GM03348 (cell line): Measurements from ENCODE around the gene SPECC1L.

ENCODE experiments used
- DNase-seq: peaks from one replicate; pipeline ENCODE4 v3.0.0; 2012; ENCODE audit warnings: low spot score

Gene SPECC1L

DNA sequence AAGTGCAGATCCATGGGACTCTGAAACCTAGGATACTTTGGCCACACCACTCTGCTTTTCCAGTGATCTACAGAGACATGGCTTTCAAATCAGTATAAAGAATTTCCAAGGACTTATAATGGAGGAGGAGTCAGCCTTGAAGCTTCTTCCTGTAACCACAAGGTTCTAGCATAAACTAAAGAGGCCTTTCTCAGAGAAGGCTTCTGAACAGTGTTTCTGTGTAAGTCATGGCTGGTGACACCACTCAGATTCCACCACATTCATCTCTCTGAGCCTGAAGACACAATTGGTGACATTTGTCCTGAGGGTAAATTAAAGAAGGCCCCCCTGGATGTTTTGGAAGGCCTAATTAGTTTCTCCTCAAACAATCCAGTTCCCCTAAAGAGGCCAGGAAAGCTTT lies 127.8 kb downstream of the SPECC1L start:
- DNase-seq: no peak

DNA sequence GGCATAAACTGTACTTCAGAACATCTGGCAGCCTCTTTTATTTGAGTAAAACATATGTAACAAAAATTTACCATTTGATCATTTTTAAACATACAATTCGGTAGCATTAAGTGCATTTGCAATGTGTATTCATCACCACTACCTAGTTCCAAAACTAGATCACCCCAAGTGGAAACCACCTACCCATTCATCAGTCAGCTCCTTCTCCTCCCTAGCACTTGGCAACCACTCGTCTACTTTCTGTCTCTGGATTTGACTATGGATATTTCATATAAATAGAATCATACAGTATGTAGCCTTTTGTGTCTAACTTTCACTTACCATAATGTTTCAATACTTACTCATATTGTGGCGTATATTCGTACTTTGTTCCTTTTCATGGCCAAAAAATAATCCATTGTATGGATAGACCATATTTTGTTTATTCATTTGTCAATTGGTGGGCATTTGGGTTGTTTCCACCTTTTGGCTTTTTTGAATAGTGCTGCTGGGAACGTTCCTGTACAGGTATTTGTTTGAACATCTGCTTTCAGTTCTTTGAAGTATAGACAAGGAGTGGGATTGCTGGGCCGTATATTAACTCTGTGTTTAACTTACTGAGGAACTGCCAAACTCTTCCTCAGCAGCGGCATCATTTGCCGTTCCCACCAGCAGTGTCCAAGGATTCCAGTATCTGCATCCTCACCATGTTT lies 129.5 kb downstream of the SPECC1L start:
- no peak for DNase-seq

DNA sequence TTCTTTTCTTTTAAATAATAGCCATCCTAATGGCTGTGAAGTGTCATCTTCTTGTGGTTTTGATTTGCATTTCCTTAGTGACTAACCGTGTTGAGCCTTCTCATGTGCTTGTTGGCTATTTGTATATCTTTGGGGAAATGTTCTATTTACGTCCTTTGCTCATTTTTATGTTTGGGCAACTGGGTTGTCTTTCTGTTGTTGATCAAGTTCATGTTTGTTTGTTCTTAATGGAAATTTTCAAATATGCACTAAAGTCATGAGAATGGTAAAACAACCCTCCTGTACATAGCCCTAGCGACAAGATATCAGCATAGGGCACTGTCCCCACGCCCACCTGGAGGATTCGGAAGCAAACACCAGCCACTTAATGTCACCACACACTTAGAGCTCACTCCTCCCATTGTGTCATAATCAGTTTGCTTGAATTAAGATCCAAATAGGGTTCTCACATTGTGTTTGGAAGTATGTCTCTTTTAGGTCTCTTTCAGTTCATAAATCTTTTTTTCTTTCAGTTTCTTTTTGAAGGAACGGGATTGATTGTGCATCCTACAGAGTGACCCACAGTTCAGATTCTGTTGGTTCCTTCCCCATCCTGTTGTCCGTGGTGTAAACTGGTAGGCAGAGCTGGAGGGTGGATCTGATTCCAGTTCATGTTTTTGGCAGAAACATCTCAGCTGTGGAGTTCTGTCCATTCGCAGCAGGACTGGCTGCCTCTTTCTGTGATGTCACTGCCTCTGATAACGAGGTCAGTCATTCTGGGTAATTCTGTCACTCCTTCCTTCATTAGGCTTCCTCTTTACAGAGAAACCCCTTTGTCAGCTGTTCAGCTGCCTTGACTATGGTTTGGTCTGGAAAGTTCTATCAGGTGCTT lies 130.3 kb downstream of the SPECC1L start:
- DNase-seq: no peak

DNA sequence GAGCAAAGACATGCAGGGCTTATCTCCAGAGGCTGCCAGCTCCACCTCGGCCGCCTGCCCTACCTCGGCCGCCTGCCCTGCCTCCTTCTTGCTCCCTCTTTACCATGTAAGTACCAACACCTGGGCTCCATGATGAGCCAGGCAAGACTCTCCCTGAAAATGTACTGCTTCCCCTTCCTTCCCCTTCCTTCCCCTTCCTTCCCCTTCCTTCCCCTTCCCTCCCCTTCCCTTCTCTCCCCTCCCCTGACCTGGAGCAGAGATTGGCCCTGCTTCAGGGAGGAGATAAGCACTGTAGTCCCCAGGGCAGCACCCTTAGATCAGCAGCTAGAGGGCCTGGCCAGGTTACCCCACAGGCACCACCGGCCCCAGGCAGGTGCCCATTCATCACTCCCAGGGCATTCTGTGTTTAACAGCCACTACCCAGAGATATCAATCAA lies 131.3 kb downstream of the SPECC1L start:
- DNase-seq: no peak

DNA sequence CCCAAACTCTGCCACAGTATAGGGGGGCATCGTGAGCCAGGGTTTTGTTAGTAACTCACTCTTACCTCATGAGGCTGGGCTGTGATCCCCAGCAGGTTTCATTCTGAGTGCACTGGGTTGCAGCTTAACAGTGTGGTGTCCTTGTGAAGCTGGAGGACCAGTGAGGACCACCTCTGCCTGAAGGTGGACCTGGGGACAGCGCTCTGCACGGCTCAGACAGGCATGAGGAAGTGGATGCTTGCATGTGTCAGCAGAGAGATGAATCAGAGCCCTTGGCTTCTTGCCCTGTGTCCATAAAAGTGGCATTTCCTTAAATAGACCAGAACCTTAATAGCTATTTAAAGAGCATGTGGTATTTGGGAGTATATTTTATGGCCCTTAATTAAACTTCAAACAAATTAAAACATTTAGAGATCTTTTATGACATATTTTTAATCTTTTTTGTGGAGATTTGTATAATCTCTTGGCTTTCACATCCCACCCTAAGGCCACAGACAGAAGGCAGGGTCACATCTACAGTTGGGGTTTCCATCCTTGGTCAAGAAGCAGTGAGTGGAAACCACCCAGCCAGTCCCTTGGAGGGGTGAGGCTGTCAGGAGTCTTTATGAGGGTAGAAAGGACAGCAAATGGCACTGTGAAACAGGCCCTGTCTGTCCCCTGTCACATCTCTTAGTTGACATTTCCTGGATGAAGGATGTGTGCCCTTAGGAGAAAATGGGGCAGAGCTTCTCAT lies 132.0 kb downstream of the SPECC1L start:
- peak; percentile 87 for DNase-seq

DNA sequence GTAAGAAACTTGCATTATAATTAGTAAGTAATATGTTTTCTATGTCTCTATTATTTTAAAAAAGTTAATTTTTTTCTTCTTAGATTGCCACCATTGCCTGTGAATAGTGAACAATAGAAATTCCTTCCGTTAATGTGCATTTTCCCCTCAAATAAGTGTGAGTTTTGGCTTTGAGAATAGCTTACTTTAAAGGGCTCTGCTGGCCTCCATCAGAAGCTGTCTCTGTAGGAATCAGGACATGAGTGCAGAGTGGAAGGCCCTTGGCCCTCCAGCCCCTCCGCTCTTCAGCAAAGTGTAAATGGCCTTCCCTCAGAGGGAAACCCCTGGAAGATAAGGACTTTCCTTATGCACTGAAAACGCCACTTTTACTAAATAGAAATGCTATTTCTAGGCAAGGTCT lies 132.7 kb downstream of the SPECC1L start:
- DNase-seq: no peak

DNA sequence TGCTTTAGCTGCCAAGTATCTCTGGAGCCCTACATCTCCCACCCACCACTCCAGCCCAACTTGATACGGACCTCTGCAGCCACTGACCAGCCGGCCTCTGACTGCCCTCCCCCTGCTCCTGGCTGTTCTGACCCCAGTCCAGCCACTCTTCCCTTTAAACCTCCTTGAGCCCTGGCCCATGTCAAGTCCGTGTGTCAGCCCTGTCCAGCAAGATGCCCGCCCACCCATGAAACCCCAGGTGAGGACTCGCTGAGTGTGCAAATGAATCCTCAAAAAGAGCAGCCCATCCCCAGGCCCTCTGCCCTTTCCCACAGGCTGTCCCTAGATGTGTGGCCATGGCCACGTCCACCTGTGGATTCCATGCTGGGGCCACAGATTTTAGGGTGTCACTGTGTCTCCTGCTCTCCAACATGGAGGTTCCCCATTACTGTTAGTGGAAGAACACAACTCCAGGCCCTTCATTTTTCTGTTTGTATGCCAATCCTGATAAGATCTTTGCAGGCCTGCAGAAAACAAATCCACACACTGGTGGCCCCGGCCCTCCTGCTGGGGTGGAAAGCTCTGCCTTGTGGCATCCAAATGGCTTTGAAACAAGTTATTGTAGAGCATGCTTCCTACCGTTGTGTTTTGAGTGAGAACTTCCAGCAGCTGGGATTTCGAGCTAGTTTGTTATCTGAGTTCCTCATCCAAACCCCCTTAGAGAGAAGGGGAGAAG lies 134.1 kb downstream of the SPECC1L start:
- DNase-seq: no peak

DNA sequence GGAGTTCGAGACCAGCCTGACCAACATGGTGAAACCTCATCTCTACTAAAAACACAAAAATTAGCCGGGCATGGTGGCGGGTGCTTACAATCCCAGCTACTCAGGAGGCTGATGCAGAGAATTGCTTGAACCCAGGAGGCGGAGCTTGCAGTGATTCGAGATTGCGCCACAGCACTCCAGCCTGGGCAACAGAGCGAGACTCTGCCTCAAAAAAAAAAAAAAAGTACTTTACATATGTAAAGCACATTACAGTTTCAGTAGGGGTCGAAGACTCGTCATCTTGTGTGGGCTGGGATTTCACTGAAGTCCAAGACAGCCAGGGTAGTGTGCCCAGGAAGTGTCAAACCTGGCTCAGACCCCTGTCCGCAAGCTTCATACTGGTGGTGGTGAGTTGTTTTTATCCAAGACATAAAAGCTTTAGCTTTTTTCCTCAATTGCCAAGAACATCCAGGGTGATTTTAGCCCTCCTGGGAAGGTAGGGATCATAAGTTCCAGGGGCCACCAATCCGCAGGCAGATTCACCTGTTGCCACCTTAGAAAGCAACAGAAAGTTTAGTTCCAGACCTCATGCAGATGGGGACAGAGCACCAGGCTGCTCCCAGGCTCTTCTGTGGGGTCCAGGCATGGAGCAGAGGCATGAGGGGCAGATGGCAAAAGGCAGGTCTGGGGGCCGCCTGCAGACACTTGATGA lies 135.1 kb downstream of the SPECC1L start:
- DNase-seq: no peak

DNA sequence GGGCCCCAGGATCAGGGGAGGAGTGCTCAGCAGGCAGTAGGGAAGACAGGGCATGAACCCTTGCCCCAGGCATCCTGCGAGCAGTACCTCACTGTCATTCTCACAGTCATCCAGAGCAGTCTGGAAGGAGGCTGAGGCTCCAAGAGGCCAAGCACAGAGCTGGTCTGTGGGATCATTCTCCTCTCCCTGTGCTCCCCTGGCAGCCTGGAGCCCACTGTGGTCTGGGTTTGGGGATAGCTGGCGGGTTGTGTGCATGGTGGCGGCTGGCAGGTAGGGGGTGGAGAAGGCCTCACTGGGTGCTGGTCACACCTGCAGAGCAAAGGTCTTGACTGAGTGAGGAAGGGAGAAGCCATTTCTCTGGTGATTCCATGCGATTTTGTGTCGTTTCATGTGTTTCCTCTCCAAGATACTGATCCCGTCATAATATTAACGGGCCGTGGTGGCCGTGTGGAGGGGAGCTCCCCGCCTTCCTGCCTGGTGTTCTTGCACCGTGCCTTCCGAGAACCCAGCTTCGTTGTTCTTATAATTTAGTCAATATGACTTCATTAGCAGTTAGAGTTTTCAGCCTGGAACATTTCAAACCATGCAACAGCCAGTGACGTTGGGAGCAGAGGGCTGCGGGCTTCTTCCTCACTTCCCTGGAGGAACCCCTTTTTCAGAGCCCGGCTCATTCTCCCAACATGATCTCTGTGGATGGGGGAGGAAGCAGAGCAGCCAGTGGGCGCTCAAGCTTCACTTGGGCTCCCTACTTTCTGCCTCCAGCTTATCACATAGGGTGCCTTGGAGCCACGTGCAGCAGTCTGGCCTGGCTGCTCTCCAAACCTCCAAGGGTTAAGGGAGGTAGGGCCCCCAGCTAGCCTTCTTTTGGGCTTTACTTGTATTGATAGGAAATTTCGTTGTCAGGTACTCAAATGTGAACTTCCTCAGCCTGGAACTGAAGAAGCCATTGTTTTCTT lies 136.0 kb downstream of the SPECC1L start:
- DNase-seq: no peak

DNA sequence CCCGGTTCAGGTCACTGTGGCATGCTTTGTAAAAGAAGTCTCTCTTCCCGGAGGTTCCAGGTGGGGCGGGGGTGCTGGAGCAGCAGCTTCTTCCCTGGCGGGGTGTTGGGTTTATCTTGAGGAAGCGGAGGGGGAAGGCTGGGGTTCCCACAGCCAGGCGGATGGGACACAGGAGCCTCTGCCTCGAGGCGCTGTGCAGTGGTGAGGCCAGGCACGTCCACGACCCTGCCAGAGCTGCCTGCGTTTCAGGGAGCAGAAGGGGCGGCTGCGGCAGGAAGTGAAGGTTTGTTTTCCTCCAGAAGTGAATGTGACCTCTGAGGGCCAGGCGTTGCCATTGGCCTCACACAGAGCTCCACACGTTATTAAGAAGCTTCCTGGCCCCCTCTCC lies 136.6 kb downstream of the SPECC1L start:
- no peak for DNase-seq

DNA sequence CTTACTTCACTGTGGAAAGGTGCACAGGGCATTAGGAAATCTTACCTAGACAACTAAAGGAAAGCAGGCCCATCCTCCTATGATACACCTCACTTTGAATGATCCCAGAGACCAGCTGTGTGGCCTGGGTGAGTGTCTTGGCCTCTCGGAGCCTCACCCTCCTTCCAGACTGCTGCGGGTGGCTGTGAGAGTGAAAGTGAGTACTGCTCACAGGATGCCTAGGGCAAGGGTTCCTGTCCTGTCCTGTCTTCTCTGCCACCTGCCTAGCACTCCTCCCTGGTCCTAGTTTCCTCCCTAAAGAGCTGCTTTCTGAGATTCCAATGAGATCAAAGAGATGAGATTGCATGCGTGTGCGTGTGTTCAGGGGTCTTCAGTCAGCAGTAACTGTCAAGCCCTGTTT lies 137.3 kb downstream of the SPECC1L start:
- DNase-seq: no peak

DNA sequence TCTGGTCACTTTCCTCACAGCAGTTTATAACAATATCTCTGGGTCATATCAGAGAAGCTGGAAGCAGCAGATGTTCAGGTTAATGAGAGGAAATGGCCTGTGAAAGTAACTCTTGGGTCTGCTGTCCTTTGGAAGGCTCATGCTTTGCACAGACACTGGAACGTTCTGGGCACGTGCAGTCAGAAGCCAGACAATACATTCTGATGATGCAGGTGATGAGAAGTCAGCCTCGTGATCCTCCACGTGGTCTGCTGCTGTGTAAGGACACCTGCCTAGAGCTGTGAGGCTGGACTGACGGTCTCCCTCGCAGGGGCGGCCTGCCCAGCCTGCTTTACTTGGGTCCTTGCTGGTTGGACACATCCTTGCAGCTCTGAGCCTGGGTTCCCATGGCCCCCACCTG lies 138.0 kb downstream of the SPECC1L start:
- DNase-seq: no peak

DNA sequence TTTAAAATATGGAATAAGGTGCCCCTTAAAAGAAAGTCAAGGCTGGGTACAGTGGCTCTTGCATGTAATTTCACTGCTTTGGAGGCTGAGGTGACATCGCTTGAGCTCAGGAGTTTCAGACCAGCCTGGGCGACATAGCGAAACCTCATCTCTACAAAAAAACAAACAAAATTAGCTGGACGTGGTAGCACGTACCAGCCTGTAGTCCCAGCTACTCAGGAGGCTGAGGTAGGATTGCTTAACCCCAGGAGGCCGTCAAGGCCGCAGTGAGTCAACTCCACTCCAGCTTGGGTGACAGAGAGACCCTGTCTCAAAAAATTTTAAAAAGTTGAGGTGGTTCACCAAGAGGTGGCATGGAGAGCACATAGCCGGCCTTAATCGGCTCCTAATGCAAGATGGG lies 139.1 kb downstream of the SPECC1L start:
- no peak for DNase-seq

DNA sequence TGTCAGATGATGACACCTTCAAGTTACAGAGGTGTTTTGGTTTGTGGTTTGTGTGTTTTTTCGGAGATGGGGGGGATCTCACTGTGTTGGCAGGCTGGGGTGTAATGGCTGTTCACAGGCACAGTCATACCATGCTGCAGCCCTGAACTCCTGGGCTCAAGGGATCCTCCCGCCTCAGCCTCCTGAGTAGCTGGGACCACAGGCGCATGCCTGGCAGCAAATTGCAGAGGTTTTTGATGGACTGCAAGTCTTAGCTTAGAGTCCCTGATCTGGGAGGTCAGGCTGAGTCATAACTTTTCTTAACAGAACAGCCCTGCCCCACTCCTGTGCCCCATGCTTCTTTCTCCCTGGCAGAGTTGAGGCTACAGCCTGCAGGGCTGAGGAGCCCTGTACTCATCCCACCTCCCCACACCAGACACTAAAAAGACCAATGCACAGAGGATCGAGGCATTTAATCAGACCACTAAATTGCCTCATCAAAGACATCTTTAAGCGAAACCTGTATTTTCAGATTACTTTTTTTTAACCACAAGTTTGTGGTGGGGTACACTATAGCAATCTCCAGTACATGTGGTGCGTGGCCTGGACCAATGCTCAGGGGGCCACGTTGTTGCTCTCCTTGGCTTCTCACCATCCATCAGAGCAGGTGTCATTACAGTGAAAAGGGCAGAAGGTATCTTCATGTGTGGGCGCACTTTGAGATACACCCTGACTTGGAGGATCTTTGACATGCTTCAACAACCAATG lies 139.7 kb downstream of the SPECC1L start:
- no peak for DNase-seq

DNA sequence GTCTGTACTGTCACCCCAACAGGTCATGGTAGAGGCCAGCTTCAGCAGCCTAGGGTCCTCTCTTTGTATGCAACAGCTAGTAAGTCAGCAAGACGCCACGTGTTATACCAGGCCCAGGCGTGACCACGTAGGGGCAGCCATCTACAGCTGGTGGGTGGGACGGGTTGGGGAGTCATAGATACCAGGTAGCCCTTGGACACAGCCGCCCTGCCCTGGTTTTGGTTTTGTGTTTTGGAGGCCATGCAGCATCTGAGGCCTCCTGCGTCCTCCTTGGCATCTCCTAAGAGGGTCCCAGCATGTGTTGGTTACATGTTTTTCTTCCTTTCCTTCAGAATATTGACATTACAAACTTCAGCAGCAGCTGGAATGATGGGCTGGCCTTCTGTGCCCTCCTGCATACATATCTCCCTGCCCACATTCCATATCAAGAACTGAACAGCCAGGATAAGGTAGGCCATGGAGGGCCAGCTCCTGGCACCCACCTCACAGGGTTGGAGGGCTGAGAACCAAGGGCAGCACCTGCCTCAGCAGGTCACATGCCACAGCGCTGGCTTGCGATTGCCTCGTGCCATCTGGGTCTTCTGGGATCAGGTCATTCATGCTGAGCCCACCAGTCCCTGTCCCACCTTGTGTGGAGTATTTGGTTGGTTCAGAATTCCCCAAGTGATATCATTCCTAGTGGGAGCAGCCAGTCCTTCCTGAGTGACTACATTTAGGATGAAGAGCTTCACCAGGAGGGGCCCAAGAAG lies 140.8 kb downstream of the SPECC1L start:
- no peak for DNase-seq

DNA sequence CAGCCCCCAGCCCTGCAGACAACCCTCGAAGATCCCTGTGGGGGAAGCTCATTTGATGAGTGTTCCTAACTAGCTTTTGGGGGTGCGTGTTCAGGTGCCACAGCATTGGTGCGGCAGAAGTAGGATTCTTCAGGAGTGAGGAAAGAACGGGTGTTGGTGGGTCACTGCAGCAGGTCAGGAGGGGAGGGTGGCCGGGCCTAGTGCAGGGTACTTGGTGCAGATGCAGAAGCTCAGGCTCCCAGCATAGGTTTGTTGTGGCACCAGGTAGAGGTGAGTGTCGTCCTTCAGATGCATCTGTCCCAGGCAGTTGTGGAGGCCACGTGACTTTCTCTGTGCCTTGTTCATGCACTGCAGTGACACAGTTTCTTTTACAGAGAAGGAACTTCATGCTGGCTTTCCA lies 141.6 kb downstream of the SPECC1L start:
- DNase-seq: no peak

DNA sequence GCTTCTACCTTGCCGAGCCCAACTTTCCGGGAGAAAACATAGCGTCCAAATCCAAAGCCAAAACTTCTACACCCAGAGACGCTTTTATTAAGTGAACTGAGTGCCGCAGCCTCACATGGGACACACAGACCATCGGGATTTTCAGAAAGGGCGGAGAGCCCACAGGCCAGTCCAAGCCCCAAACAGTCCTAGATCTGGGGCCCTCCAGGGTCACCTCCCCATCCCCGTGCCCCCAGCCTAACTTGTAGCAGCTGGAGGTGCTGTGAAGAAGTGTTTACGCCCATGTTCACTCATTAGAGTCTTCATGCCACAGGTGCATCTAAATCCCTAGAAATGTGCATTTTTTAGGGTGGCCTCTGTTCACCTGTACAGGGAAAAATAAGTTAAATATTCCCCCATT lies 142.6 kb downstream of the SPECC1L start:
- DNase-seq: no peak

DNA sequence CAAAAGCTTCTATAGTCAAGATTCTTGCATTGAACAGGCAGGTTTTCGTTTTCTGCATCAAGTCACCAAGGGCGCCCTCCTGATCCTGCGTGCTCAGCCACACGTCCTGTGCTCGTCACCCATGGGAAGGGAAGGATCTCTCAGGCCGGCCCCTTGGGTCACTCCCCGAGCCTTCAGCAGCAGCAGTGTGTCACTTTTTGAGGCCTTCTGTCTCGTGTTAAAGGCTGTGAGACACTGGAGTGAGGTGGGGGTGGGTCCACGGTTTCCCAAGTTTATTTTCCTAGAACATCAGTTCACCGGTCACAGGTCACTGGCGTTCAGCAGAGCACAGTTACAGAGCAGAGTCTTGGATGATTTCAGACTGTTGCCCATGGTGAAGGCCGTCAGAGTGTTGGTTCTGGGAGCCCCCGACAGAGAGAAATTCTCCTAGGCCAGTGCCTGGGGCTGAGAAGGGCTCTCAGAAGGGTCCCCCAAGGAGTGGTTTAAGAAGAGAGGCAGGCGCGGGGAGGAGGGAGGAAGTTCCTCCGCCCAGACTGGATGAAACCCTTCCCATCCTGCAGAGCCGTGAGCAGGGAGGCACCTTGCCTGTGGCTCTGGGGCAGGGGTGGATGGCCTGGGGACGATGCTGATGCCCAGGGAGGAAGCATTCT lies 143.2 kb downstream of the SPECC1L start:
- no peak for DNase-seq
